ENCODE results near the gene IKZF5.
A peak's percentile ranks its signal among the peaks of the same experiment; 100 is the strongest.

The IKZF5 gene

GRCh38 chr10:123014772-123015171, 6.2 kb upstream of the IKZF5 start:
- DNase-seq = no peak

- DNase-seq = no peak
Measured at GRCh38 chr10:123013456-123014419, 5.1 kb upstream of the IKZF5 start.

- no peak for DNase-seq
Measured at GRCh38 chr10:123011987-123012386, 3.4 kb upstream of the IKZF5 start.

GRCh38 chr10:123009105-123009820, 668 bp upstream of the IKZF5 start:
- DNase-seq = no peak

- peak; percentile 14 for DNase-seq
Measured at GRCh38 chr10:123007558-123008354, 839 bp downstream of the IKZF5 start.

GRCh38 chr10:123004298-123004697, 4.3 kb downstream of the IKZF5 start:
- no peak for DNase-seq

GRCh38 chr10:123001370-123001769, 7.2 kb downstream of the IKZF5 start:
- DNase-seq = no peak

GRCh38 chr10:123000155-123000554, 8.4 kb downstream of the IKZF5 start:
- DNase-seq = no peak

- no peak for DNase-seq
Measured at GRCh38 chr10:122999347-122999746, 9.2 kb downstream of the IKZF5 start.

GRCh38 chr10:122998934-122999333, 9.7 kb downstream of the IKZF5 start:
- DNase-seq = no peak

- no peak for DNase-seq
Measured at GRCh38 chr10:122998360-122998917, 10.2 kb downstream of the IKZF5 start.

GRCh38 chr10:122997864-122998263, 10.7 kb downstream of the IKZF5 start:
- DNase-seq = no peak

- no peak for DNase-seq
Measured at GRCh38 chr10:122995936-122996335, 12.7 kb downstream of the IKZF5 start.

GRCh38 chr10:122993797-122994336, 14.7 kb downstream of the IKZF5 start:
- no peak for DNase-seq

- no peak for DNase-seq
Measured at GRCh38 chr10:122992031-122992585, 16.5 kb downstream of the IKZF5 start.

GRCh38 chr10:122990278-122990677, 18.3 kb downstream of the IKZF5 start:
- DNase-seq = no peak

- no peak for DNase-seq
Measured at GRCh38 chr10:122988501-122988900, 20.1 kb downstream of the IKZF5 start.

GRCh38 chr10:122986335-122986734, 22.3 kb downstream of the IKZF5 start:
- DNase-seq = no peak

GRCh38 chr10:122984708-122985107, 23.9 kb downstream of the IKZF5 start:
- DNase-seq = no peak

GRCh38 chr10:122983898-122984297, 24.7 kb downstream of the IKZF5 start:
- no peak for DNase-seq

GRCh38 chr10:122981066-122981464, 27.5 kb downstream of the IKZF5 start:
- no peak for DNase-seq

Data from NCI-H1092 (cell line).